ENCODE results near the gene ARF4.
A peak's percentile ranks its signal among the peaks of the same experiment; 100 is the strongest.

Gene ARF4

DNA sequence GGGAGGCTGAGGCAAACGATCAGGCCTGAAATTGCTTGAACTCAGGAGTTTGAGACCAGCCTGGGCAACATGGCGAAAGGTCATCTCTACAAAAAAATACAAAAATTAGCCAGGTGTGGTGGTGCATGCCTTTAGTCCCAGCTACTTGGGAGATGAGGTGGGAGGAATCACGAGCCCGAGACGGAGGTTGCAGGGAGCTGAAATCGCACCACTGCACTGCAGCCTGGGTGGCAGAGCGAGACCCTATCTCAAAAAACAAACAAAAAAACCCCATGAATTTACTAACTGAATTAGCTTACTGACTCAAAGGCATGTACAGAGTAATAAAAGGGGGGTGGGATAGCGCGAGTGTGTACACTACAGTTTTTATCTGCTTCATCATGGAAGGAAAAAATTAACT, 19.3 kb downstream of the ARF4 start:
- no peak for DNase-seq (ENCODE audit: low read depth)

DNA sequence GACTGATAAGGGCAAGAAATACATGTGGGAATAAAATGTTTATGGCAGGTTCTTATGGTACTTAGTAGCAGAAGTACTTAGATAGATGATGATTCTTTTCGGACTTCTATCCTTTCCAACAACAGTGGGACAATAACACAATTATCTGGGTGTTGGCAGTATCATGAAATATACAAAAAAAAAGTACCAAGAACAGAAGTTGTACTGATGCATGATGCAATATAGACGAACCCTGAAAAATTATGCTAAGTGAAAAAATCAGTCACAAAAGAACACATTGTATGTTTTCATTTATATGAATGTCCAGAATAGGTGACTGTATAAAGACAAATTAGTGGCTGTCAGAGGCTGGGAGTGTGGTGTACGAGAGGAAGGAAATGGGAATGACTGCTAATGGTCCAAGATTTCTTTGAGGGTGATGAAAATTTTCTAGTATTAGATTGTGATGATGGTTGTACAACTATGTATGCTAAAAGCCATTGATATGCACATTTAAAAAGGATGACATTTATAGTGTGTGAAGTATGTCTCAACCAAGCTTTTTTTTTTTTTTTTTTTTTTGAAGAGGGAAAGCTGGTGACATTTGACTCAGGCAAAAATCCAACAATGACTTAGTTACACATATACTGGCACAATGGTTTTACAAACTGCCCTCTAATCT, 21.0 kb downstream of the ARF4 start:
- no peak for DNase-seq (ENCODE audit: low read depth)

DNA sequence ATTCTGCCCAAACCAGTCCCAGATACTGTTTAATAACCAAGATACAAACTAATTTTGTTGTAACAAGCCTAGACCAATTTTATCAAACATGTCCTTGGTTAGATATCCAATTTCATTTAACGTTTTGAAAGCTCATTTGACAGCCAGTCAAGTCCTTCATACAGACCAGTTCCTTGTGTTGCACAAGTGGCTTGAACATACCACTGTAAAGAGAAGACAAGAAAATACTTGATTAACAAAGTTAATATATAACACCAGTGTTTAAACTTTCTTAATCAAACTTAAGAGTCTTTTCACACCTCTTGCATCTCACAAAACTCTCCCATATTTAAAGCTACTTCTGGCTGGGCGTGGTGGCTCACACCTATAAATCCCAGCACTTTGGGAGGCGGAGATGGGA, 25.0 kb downstream of the ARF4 start:
- no peak for DNase-seq (ENCODE audit: low read depth)

DNA sequence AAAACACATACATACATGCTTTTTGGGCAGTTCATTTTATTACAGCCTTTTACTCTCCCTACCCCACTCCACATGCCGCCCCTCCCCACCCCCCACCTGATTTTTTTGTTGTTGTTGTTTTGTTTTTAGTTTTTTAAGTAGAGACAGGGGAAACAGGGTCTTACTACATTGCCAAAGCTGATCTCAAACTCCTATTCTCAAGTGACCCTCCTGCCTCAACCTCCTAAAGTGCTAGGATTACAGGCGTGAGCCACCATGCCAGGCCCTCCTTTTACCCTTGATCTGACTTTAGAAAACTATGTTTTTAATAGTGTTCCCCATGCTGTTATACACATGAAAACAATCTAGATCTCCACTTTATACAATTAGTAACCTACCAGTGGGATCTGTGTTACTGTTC, 26.3 kb downstream of the ARF4 start:
- DNase-seq (ENCODE audit: low read depth), result no peak

DNA sequence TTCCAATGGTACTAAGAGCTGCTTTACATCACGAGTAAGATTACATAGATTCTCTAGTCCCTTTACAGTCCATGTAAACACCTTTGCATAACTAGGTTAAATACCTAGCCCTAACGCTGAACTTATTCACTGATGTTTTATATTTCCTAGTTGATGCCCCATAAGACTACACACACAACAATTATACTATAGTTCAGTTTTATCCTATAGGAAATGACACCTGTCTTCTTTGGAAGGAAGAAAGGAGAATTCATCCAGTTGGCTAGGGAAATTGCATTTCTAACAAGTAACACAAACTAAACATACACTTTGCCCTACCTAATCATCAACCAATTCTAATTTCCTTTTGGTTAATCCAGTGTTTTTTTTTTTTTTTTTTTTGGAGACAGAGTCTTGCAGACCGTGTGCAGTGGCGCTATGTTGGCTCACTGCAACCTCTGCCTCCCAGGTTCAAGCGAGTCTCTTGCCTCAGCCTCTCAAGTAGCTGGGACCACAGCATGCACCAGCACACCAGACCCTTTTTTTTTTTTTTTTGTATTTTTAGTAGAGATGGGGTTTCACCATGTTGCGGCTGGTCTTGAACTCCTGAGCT, 27.2 kb downstream of the ARF4 start:
- no peak for DNase-seq (ENCODE audit: low read depth)

- no peak for DNase-seq (ENCODE audit: low read depth)
Observed at GRCh38 chr3:57559526-57559925, 37.6 kb downstream of the ARF4 start.

DNA sequence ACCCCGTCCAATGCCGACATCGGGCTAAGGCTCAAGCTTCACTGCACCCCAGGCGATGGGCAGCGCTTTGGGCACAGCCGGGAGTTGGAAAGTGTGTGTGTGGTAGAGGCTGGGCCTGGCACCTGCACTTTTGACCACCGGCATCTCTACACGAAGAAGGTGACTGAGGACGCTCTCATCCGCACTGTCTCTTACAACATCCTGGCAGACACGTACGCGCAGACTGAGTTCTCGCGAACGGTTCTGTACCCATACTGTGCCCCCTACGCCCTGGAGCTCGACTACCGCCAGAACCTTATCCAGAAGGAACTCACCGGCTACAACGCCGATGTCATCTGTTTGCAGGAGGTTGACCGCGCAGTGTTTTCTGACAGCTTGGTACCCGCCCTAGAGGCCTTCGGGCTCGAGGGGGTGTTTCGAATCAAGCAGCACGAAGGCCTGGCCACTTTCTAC, 40.0 kb downstream of the ARF4 start:
- no peak for DNase-seq (ENCODE audit: low read depth)

DNA sequence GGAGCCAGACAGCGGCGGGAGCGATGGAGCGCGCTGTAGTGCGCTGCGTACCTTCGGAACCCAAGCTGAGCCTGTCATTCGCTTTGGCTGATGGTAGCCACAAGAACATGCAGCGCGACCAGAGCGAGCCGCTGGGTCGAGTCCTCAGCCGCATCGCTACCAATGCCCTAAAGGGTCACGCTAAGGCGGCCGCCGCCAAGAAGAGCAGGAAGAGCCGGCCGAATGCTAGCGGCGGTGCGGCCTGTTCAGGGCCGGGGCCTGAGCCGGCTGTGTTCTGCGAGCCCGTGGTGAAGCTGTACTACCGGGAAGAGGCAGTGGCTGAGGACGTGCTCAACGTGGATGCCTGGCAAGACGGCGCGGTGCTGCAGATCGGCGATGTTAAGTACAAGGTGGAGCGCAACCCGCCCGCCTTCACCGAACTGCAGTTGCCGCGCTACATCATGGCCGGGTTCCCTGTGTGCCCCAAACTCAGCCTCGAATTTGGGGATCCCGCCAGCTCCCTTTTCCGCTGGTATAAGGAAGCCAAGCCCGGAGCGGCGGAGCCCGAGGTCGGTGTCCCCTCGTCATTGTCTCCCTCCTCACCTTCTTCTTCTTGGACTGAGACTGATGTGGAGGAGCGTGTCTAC, 40.6 kb downstream of the ARF4 start:
- no peak for DNase-seq (ENCODE audit: low read depth)

GRCh38 chr3:57555738-57556458, 41.2 kb downstream of the ARF4 start, which contains the start of gene PDE12:
TSS of gene PDE12 (plus strand) at chr3:57556274. CDS start at chr3:57556380, 106 bp downstream.
- DNase-seq (ENCODE audit: low read depth), result peak; percentile 57

GRCh38 chr3:57555306-57555705, 41.8 kb downstream of the ARF4 start:
- no peak for DNase-seq (ENCODE audit: low read depth)

DNA sequence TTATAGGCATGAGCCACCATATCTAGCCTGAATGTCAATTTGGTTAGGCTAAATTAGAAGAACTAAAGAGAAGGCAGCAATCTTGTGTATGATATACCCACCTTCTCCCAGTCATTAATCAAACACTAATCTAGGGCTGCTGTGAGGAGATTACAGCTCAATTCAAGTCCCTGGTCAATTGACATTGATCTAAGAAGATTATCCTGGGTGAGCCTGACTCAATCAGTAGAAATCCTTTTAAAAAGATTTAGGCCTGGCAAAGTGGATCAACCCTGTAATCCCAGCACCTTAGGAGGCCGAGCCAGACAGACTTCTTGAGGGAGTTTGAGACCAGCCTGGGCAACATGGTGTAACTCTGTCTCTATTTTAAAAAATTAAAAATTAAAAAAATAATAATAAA, 50.5 kb downstream of the ARF4 start:
- DNase-seq (ENCODE audit: low read depth), result no peak

GRCh38 chr3:57545636-57546268, 51.4 kb downstream of the ARF4 start:
- DNase-seq (ENCODE audit: low read depth), result no peak

- no peak for DNase-seq (ENCODE audit: low read depth)
Observed at GRCh38 chr3:57544181-57545125, 52.7 kb downstream of the ARF4 start, which contains the start of gene DNAH12. TSS of gene DNAH12 (minus strand) at chr3:57544344. CDS start at chr3:57542870, 1,474 bp downstream.

DNA sequence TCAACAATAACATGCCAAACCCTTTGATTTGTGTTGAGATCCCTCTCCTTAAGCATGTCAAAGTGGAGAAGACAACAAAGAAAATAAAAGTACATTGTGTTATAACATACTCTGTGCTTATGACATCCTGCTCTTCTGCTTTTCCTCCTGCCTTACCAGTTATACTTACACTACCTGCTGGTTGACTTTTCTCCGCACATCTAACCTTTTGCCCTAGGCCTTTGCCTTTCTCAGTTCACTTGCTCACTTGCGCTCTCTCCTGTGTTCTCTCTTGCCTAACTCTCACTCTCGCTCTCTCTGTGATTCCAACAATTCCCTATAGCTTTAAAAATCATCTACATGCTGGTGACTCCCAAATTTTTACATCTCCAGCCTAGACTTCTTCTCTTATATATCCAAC, 58.7 kb downstream of the ARF4 start:
- DNase-seq (ENCODE audit: low read depth), result no peak

- no peak for DNase-seq (ENCODE audit: low read depth)
Observed at GRCh38 chr3:57530071-57530608, 67.0 kb downstream of the ARF4 start.

Measured in CMK (cell line).